SK-N-SH (cell line): ENCODE measurements around the gene LPA. TPM values are rescaled to one million over a fixed set of nuclear protein-coding genes. Genes with fewer than 3 reads are reported as not detected.
"Not testable (repeated sequence)": the region's sequence is repeated elsewhere in the genome, so short reads cannot be mapped to it uniquely, and the experiment has no call there.

Source experiments
- CTCF ChIA-PET: fragments of 300-600, 350-600 bp; formaldehyde crosslinking; extraction: SDS; loops from one replicate; lab custom pipeline; 2021; lab: Yijun Ruan, JAX
- POLR2A ChIA-PET: fragments of 350-600 bp; sonication (Branson Sonifier 250); formaldehyde crosslinking; extraction: SDS; loops from one replicate; lab custom pipeline; 2020; ENCODE audit warnings: antibody characterized with exemption, inconsistent platforms; lab: Yijun Ruan, JAX
- DNase-seq: peaks from one replicate; pipeline ENCODE4 v3.0.0; 2012
- H2AFZ ChIP-seq: fragments of 200-600 bp; sonication (generic); 2 replicates; pipeline ENCODE4 v1.8.1; 2016; ENCODE audit warnings: antibody characterized with exemption, mild to moderate bottlenecking, low read depth
- H3F3A ChIP-seq: fragments of 200-600 bp; sonication (generic); replicated peaks from 2 replicates; pipeline ENCODE3; 2016; ENCODE audit warnings: antibody characterized with exemption, mild to moderate bottlenecking; ENCODE audit not compliant: insufficient read depth
- H3K27ac ChIP-seq, 2 experiments: fragments of 200-500 bp in 1 of 2; fragments of 200-600 bp in 1 of 2; sonication (Bioruptor generic) in 1 of 2; sonication (generic), shearing (Covaris generic) in 1 of 2; 2 replicates each; pipeline versions ENCODE4 v1.5.1 to v1.6.1; 2014 to 2016; ENCODE audit warnings: low read depth in 2 of 2, inconsistent platforms in 1 of 2, low read length in 1 of 2, mild to moderate bottlenecking in 1 of 2, mixed read lengths in 1 of 2
- H3K27me3 ChIP-seq: fragments of 200-600 bp; sonication (generic), shearing (Covaris generic); 2 replicates; pipeline ENCODE4 v1.6.1; 2016; ENCODE audit warnings: mixed run types; ENCODE audit not compliant: insufficient read depth
- H3K36me3 ChIP-seq, 2 experiments: fragments of 200-500 bp in 1 of 2; fragments of 200-600 bp in 1 of 2; sonication (Bioruptor generic) in 1 of 2; sonication (generic) in 1 of 2; replicated peaks in 1 of 2; 2 replicates each; pipeline versions ENCODE3 to v1.5.1; 2014 to 2016; ENCODE audit warnings: low read length in 1 of 2, mild to moderate bottlenecking in 1 of 2; ENCODE audit not compliant: insufficient read depth in 2 of 2, control insufficient read depth in 1 of 2
- H3K4me1 ChIP-seq, 2 experiments: fragments of 200-500 bp in 1 of 2; fragments of 200-600 bp in 1 of 2; sonication (Bioruptor generic) in 1 of 2; sonication (generic), shearing (Covaris generic) in 1 of 2; 2 replicates each; pipeline versions ENCODE4 v1.5.1 to v1.6.1; 2014 to 2016; ENCODE audit warnings: low read depth in 1 of 2, low read length in 1 of 2, mixed run types in 1 of 2; ENCODE audit not compliant: insufficient read depth in 2 of 2, control insufficient read depth in 1 of 2
- H3K4me2 ChIP-seq: fragments of 200-600 bp; sonication (generic), shearing (Covaris generic); 2 replicates; pipeline ENCODE4 v1.6.1; 2017; ENCODE audit warnings: mixed run types
- H3K4me3 ChIP-seq, 2 experiments: fragments of 200-500 bp in 1 of 2; fragments of 200-600 bp in 1 of 2; sonication (Bioruptor generic) in 1 of 2; sonication (generic), shearing (Covaris generic) in 1 of 2; 2 replicates each; pipeline versions ENCODE4 v1.5.1 to v1.8.1; 2014 to 2016; ENCODE audit warnings: low read depth in 2 of 2, inconsistent platforms in 1 of 2, low read length in 1 of 2, mild to moderate bottlenecking in 1 of 2, mixed read lengths in 1 of 2, moderate library complexity in 1 of 2
- H3K79me2 ChIP-seq: fragments of 200-600 bp; sonication (generic); 2 replicates; pipeline ENCODE4 v1.8.1; 2017; ENCODE audit warnings: mild to moderate bottlenecking; ENCODE audit not compliant: insufficient read depth
- H3K9ac ChIP-seq: fragments of 200-600 bp; sonication (generic); 2 replicates; pipeline ENCODE4 v1.6.1; 2017; ENCODE audit warnings: mixed run types
- H3K9me2 ChIP-seq: fragments of 200-600 bp; sonication (generic); 2 replicates; pipeline ENCODE4 v1.6.1; 2017; ENCODE audit warnings: mixed run types
- H3K9me3 ChIP-seq: fragments of 200-600 bp; sonication (generic); 2 replicates; pipeline ENCODE4 v1.6.1; 2017; ENCODE audit warnings: mixed run types, mild to moderate bottlenecking, moderate library complexity
- H4K20me1 ChIP-seq: fragments of 200-600 bp; sonication (generic); 2 replicates; pipeline ENCODE4 v1.6.1; 2017; ENCODE audit warnings: mild to moderate bottlenecking, mixed run types; ENCODE audit not compliant: insufficient read depth
- EP300 ChIP-seq, 2 experiments: IDR thresholded peaks; 2 replicates each; pipeline versions ENCODE4 v1.4.0 to v1.6.1; 2012; ENCODE audit warnings: borderline replicate concordance in 1 of 2, low read depth in 1 of 2, low read length in 1 of 2
- FOXJ3 ChIP-seq: sonication (generic); formaldehyde crosslinking; IDR thresholded peaks from 2 replicates; pipeline ENCODE4 v1.5.1; 2020; ENCODE audit warnings: mild to moderate bottlenecking, missing genetic modification reagents
- GABPA ChIP-seq: IDR thresholded peaks from 2 replicates; pipeline ENCODE4 v1.4.0; 2012; ENCODE audit warnings: low read depth, mild to moderate bottlenecking
- GATA2 ChIP-seq: sonication (generic); formaldehyde crosslinking; IDR thresholded peaks from 2 replicates; pipeline ENCODE4 v1.5.0; 2020; ENCODE audit warnings: mild to moderate bottlenecking, missing genetic modification reagents
- JUND ChIP-seq: IDR thresholded peaks from 2 replicates; pipeline ENCODE4 v1.4.0; 2012
- NFIC ChIP-seq: IDR thresholded peaks from 2 replicates; pipeline ENCODE4 v1.4.0; 2012; ENCODE audit warnings: borderline replicate concordance
- TAF1 ChIP-seq: IDR thresholded peaks from 2 replicates; pipeline ENCODE4 v1.6.1; 2012; ENCODE audit warnings: low read depth, mild to moderate bottlenecking, low read length, moderate library complexity, borderline replicate concordance
- YY1 ChIP-seq: IDR thresholded peaks from 2 replicates; pipeline ENCODE4 v1.4.0; 2012; ENCODE audit warnings: low read depth, mild to moderate bottlenecking
- WGBS: methylation state at CpG from one replicate; pipeline ENCODE4 v1.1.6; 2017; ENCODE audit warnings: low lambda C conversion rate; 5-methylcytosine and 5-hydroxymethylcytosine counted together
- polyA plus RNA-seq, 3 experiments: library from polyadenylated mRNA; depleted of rRNA; stranded (reverse); fragments of >200 nt; gene quantifications; 2 replicates each; pipeline ENCODE4 v1.2.3, GENCODE V29; 2012
- TF ChIP-seq, protein P1 (sequence below): fragments of 150-350 bp; IDR thresholded peaks from 2 replicates; pipeline ENCODE4 v1.6.1; 2016; ENCODE audit warnings: mild to moderate bottlenecking, low read depth, low read length
- TF ChIP-seq, protein P2 (sequence below): IDR thresholded peaks from 2 replicates; pipeline ENCODE4 v1.4.0; 2012; ENCODE audit warnings: low read depth, borderline replicate concordance
- TF ChIP-seq, protein P3 (sequence below): IDR thresholded peaks from 2 replicates; pipeline ENCODE4 v1.4.0; 2012; ENCODE audit warnings: low read depth

Gene LPA
- polyA plus RNA-seq, 1 of the 3 experiments (the other 2 are of a cell fraction): not detected

DNA sequence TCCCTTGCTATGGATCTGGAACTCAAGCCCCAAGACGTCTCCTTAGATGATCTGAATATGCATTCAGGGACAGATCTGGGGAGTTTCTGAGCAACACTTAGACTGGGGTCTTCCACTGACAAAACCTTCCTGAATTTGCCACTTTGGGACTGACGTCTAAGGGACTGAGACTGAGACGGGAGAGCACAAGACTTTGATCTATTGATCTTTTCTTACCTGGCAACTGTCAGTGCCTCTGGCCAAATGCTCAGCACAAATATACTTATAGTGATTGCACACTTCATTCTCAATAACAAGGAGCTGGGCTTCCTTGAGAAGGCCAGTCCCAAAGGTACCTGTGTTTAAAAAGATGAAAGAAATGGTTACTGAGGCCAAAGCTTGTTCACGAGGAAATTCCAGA, 131.8 kb downstream of the LPA start (continued):
- TF ChIP-seq, protein P1, sequence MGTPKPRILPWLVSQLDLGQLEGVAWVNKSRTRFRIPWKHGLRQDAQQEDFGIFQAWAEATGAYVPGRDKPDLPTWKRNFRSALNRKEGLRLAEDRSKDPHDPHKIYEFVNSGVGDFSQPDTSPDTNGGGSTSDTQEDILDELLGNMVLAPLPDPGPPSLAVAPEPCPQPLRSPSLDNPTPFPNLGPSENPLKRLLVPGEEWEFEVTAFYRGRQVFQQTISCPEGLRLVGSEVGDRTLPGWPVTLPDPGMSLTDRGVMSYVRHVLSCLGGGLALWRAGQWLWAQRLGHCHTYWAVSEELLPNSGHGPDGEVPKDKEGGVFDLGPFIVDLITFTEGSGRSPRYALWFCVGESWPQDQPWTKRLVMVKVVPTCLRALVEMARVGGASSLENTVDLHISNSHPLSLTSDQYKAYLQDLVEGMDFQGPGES: no peak
- TF ChIP-seq GATA2 (CRISPR knock-in tag) (no peak), JUND (no peak), YY1 (no peak)
- TF ChIP-seq, protein P2, sequence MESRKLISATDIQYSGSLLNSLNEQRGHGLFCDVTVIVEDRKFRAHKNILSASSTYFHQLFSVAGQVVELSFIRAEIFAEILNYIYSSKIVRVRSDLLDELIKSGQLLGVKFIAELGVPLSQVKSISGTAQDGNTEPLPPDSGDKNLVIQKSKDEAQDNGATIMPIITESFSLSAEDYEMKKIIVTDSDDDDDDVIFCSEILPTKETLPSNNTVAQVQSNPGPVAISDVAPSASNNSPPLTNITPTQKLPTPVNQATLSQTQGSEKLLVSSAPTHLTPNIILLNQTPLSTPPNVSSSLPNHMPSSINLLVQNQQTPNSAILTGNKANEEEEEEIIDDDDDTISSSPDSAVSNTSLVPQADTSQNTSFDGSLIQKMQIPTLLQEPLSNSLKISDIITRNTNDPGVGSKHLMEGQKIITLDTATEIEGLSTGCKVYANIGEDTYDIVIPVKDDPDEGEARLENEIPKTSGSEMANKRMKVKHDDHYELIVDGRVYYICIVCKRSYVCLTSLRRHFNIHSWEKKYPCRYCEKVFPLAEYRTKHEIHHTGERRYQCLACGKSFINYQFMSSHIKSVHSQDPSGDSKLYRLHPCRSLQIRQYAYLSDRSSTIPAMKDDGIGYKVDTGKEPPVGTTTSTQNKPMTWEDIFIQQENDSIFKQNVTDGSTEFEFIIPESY: no peak

DNA sequence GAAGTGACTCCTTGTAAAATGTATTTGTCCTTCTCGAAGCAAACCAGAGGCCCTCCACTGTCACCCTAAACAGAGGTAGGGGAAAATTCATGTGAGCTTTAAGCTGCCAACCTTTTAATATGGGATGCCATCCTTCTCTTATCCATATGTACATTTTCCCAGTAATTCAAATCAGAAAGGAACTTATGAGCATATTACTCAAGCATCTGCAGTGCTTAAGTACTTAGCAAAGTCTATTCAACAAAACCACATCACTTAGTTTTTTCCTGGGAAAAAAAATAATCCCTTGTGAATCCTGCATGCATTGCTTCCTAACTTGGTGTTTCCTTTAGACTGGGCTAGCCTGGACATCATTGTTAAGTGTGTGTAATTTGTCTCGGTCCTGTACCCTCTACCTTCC, 132.2 kb downstream of the LPA start:
- ChIA-PET CTCF (interaction anchor here (0.8 to 4.8 kb wide), 3 partner anchors 10 to 898 kb away, joined by 3 to 97 read pairs (median 3); no protein-coding TSS in a partner anchor), POLR2A (no interaction called here)
- WGBS: 3% methylated on average over 2 of the region's 2 CpGs
- Histone ChIP-seq H3K4me3 (no peak overlapping the region), H3K9me2 (no peaks in the 10 kb centered on the region), H3K36me3 (no peaks in the 10 kb centered on the region), H3K9me3 (no peaks in the 10 kb centered on the region), H3K9ac (no peak overlapping the region), H3K4me2 (no peak overlapping the region), H4K20me1 (no peaks in the 10 kb centered on the region), H3K4me1 (no peaks in the 10 kb centered on the region), H3K27ac (no peak overlapping the region), H3K27me3 (peaks cover 11% of the 10 kb centered on the region), H3K79me2 (no peaks in the 10 kb centered on the region)
- TF ChIP-seq, protein P3, sequence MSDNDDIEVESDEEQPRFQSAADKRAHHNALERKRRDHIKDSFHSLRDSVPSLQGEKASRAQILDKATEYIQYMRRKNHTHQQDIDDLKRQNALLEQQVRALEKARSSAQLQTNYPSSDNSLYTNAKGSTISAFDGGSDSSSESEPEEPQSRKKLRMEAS: no peak
- TF ChIP-seq TAF1 (no peak), EP300 (IDR thresholded peaks at IDR 0.05; ENCODE audit: borderline replicate concordance in 1 of 2, low read depth in 1 of 2, low read length in 1 of 2) (no peak), GATA2 (CRISPR knock-in tag) (no peak), NFIC (no peak), GABPA (no peak), FOXJ3 (CRISPR knock-in tag) (no peak)
- TF ChIP-seq, protein P1: no peak
- TF ChIP-seq, all 33 proteins: peak for 0
- no peaks in the 10 kb centered on the region for H3F3A ChIP-seq
- H2AFZ ChIP-seq: no peak overlapping the region
- no peak for DNase-seq

DNA sequence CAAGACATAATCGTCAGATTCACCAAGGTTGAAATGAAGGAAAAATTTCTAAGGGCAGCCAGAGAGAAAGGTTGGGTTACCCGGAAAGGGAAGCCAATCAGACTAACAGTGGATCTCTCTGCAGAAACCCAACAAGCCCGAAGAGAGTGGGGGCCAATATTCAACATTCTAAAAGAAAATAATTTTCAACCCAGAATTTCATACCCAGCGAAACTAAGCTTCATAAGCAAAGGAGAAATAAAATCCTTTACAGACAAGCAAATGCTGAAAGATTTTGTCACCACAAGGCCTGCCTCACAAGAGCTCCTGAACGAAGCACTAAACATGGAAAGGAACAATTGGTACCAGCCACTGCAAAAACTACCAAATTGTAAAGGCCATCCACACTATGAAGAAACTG, 134.6 kb downstream of the LPA start:
- H3F3A ChIP-seq, H3K4me1 ChIP-seq, H3K9me3 ChIP-seq, H2AFZ ChIP-seq, H4K20me1 ChIP-seq, H3K4me2 ChIP-seq, DNase-seq, H3K36me3 ChIP-seq, CTCF ChIA-PET, H3K9me2 ChIP-seq, POLR2A ChIA-PET, H3K27ac ChIP-seq, H3K79me2 ChIP-seq, H3K9ac ChIP-seq, H3K4me3 ChIP-seq: not testable (repeated sequence)
- 3% methylated on average over 5 of the region's 5 CpGs for WGBS
- peaks cover 11% of the 10 kb centered on the region for H3K27me3 ChIP-seq
